Parathyroid adenoma (tissue), 2 donors: ENCODE results near the gene VAT1L.

ENCODE experiments used
- H2AFZ ChIP-seq: fragments of 300-600 bp; sonication (generic); one replicate; pipeline ENCODE4 v1.7.0; 2017; ENCODE audit warnings: antibody characterized with exemption, mild to moderate bottlenecking
- H3K27ac ChIP-seq: fragments of 300-600 bp; sonication (generic); one replicate; pipeline ENCODE4 v1.7.0; 2017
- H3K27me3 ChIP-seq: fragments of 300-600 bp; sonication (generic); one replicate; pipeline ENCODE4 v1.7.0; 2017; ENCODE audit warnings: low read length; ENCODE audit not compliant: control insufficient read depth, insufficient read depth
- H3K36me3 ChIP-seq: fragments of 300-600 bp; sonication (generic); one replicate; pipeline ENCODE4 v1.7.0; 2017; ENCODE audit warnings: low read length; ENCODE audit not compliant: control insufficient read depth, insufficient read depth
- H3K4me1 ChIP-seq: fragments of 300-600 bp; sonication (generic); one replicate; pipeline ENCODE4 v1.7.0; 2017; ENCODE audit warnings: control low read depth
- H3K4me2 ChIP-seq: fragments of 300-600 bp; sonication (generic); one replicate; pipeline ENCODE4 v1.7.0; 2017; ENCODE audit warnings: low read length
- H3K4me3 ChIP-seq: fragments of 300-600 bp; sonication (generic); one replicate; pipeline ENCODE4 v1.7.0; 2017; ENCODE audit warnings: low read depth, low read length
- H3K79me2 ChIP-seq: fragments of 300-600 bp; sonication (generic); one replicate; pipeline ENCODE4 v1.7.0; 2017; ENCODE audit warnings: control low read depth
- H3K9ac ChIP-seq: fragments of 300-600 bp; sonication (generic); one replicate; pipeline ENCODE4 v1.7.0; 2017; ENCODE audit warnings: mild to moderate bottlenecking
- H3K9me3 ChIP-seq: fragments of 300-600 bp; sonication (generic); one replicate; pipeline ENCODE4 v1.7.0; 2017; ENCODE audit warnings: low read length; ENCODE audit not compliant: control insufficient read depth
- TF ChIP-seq, protein P1 (sequence below): fragments of 300-600 bp; sonication (generic); IDR thresholded peaks from one replicate; pipeline ENCODE4 v1.7.0; 2017; ENCODE audit warnings: antibody characterized with exemption, mild to moderate bottlenecking
- donor health status: primary hyperparathyroidism.

VAT1L gene

GRCh38 chr16:77784441-77785372, 3.7 kb upstream of the VAT1L start:
- H3K79me2 ChIP-seq, result no peaks in the 10 kb centered on the region
- no peaks in the 10 kb centered on the region for H3K9me3 ChIP-seq
- H3K27ac ChIP-seq, result no peak overlapping the region
- no peak overlapping the region for H3K4me3 ChIP-seq
- no peak overlapping the region for H2AFZ ChIP-seq
- no peaks in the 10 kb centered on the region for H3K27me3 ChIP-seq
- H3K4me2 ChIP-seq, result no peak overlapping the region
- H3K36me3 ChIP-seq, result no peaks in the 10 kb centered on the region
- H3K4me1 ChIP-seq, result no peaks in the 10 kb centered on the region
- TF ChIP-seq, protein P1, sequence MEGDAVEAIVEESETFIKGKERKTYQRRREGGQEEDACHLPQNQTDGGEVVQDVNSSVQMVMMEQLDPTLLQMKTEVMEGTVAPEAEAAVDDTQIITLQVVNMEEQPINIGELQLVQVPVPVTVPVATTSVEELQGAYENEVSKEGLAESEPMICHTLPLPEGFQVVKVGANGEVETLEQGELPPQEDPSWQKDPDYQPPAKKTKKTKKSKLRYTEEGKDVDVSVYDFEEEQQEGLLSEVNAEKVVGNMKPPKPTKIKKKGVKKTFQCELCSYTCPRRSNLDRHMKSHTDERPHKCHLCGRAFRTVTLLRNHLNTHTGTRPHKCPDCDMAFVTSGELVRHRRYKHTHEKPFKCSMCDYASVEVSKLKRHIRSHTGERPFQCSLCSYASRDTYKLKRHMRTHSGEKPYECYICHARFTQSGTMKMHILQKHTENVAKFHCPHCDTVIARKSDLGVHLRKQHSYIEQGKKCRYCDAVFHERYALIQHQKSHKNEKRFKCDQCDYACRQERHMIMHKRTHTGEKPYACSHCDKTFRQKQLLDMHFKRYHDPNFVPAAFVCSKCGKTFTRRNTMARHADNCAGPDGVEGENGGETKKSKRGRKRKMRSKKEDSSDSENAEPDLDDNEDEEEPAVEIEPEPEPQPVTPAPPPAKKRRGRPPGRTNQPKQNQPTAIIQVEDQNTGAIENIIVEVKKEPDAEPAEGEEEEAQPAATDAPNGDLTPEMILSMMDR, result no peak
- no peak overlapping the region for H3K9ac ChIP-seq

DNA sequence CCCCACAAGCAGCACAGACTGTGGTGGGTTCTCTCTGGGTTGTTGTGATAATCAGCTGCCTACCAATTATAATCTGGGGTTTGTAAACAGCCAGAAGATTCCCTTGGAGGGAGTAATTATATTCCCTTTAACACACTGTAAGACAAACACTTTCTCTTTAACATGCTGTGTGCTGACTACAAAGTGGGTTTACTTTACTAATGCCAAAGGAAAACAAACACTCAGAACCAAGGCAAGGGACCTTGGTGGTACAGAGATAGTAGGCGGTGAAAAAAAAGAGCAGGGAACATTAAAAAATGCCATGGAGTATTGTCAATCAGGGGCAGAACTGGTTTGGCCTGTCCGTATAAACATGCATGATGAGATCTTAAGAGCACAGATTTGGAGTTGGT, 3.0 kb upstream of the VAT1L start:
- no peak overlapping the region for H3K9ac ChIP-seq
- no peaks in the 10 kb centered on the region for H3K9me3 ChIP-seq
- H3K27me3 ChIP-seq, result no peaks in the 10 kb centered on the region
- no peaks in the 10 kb centered on the region for H3K36me3 ChIP-seq
- H3K4me2 ChIP-seq, result no peak overlapping the region
- no peak overlapping the region for H3K27ac ChIP-seq
- H3K79me2 ChIP-seq, result no peaks in the 10 kb centered on the region
- TF ChIP-seq, protein P1, result no peak
- no peak overlapping the region for H2AFZ ChIP-seq
- no peaks in the 10 kb centered on the region for H3K4me1 ChIP-seq
- no peak overlapping the region for H3K4me3 ChIP-seq

DNA sequence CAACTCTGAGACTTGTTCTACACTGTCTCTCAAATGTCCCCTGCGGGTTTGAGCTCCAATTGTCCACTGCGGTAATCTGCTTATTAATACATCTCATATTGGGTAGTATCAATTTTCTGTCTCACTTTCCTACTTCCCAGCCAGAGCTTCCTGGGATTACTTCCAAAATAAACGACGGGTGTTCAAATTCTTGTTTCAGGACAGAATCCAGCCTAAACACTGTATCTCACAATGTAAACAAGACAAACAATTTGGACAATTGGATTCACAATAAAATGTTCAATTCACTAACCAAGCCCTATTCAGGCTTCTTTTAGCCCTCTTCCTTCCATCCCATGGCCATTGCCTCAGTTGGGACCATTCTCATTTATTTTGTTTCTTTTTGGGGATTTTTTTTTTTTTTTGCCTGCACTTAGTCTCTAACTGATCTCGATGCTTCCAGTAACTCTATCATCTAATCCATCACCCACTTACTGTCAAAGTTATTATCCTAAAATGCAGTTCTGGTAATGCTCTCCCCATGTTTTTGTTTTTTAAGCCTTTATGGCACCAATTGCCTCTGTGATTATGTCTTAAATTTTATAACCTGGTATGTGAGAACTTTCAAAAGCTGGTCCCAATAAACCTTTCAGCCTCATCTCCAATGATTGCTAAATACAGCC, 2.0 kb upstream of the VAT1L start:
- Histone ChIP-seq H3K4me2 (no peak overlapping the region), H3K9ac (no peak overlapping the region), H2AFZ (no peak overlapping the region), H3K27me3 (no peaks in the 10 kb centered on the region), H3K4me3 (no peak overlapping the region), H3K36me3 (no peaks in the 10 kb centered on the region), H3K27ac (no peak overlapping the region), H3K79me2 (no peaks in the 10 kb centered on the region), H3K9me3 (no peaks in the 10 kb centered on the region), H3K4me1 (no peaks in the 10 kb centered on the region)
- TF ChIP-seq, protein P1, result no peak

DNA sequence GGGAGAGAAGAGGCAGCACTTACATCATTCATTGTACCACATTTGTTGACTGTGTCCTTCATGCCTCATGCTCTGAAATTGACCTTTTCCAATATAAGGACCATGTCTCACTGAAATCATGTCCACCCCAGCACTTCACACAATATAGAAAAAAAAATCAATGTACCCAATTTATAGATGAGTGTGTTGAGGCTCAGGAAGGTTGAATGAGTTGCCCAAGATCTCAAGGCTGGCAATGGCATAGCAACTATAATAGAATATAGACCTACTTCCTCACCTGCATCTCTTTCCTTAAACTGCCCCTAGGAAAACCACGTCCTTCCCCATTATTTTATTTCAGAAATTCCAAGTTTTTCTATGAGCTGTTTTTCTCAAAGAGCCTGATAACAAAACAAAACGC, 912 bp upstream of the VAT1L start:
- Histone ChIP-seq H3K4me2 (no peak overlapping the region), H3K79me2 (no peaks in the 10 kb centered on the region), H3K4me1 (no peaks in the 10 kb centered on the region), H3K36me3 (no peaks in the 10 kb centered on the region), H3K27ac (no peak overlapping the region), H3K4me3 (no peak overlapping the region), H2AFZ (no peak overlapping the region), H3K9ac (no peak overlapping the region), H3K9me3 (no peaks in the 10 kb centered on the region), H3K27me3 (no peaks in the 10 kb centered on the region)
- TF ChIP-seq, protein P1, result no peak
